PFSK-1 (cell line): ENCODE results near the gene ACSM4.

ENCODE experiments used
- FOXP2 ChIP-seq: optimal IDR thresholded peaks from 2 replicates; pipeline ENCODE3; 2011; ENCODE audit warnings: borderline replicate concordance, control low read depth, inconsistent platforms; ENCODE audit not compliant: insufficient read depth; ENCODE audit errors: extremely low read length, extremely low read depth
- POLR2AphosphoS5 ChIP-seq: IDR thresholded peaks from 2 replicates; pipeline ENCODE4 v1.6.1; 2012; ENCODE audit warnings: low read depth, mild to moderate bottlenecking, control low read depth, low read length, moderate library complexity
- REST ChIP-seq, 2 experiments: IDR thresholded peaks; 2 replicates each; pipeline versions ENCODE4 v1.6.1 to v1.8.0; 2011 to 2012; ENCODE audit warnings: low read depth in 2 of 2, low read length in 2 of 2, control low read depth in 1 of 2, inconsistent platforms in 1 of 2, mild to moderate bottlenecking in 1 of 2, moderate library complexity in 1 of 2; ENCODE audit not compliant: insufficient read depth in 1 of 2
- SIN3A ChIP-seq: IDR thresholded peaks from 2 replicates; pipeline ENCODE4 v1.6.1; 2012; ENCODE audit warnings: mild to moderate bottlenecking, low read length, moderate library complexity, borderline replicate concordance; ENCODE audit not compliant: insufficient read depth
- TAF1 ChIP-seq: IDR thresholded peaks from 2 replicates; pipeline ENCODE4 v1.6.1; 2012; ENCODE audit warnings: low read length, control low read depth, borderline replicate concordance; ENCODE audit not compliant: insufficient read depth

The ACSM4 gene

GRCh38 chr12:7295529-7295928, 8.3 kb upstream of the ACSM4 start:
- TF ChIP-seq FOXP2 (no peak), SIN3A (no peak), POLR2AphosphoS5 (no peak), TAF1 (no peak), REST (IDR thresholded peaks at IDR 0.05; ENCODE audit: insufficient read depth in 1 of 2, low read depth in 2 of 2, low read length in 2 of 2) (no peak)

- TF ChIP-seq SIN3A: no peak
- TF ChIP-seq TAF1: no peak
- TF ChIP-seq POLR2AphosphoS5: no peak
- no peak for TF ChIP-seq REST (IDR thresholded peaks at IDR 0.05; ENCODE audit: insufficient read depth in 1 of 2, low read depth in 2 of 2, low read length in 2 of 2)
- no peak for TF ChIP-seq FOXP2
Observed at GRCh38 chr12:7297865-7298264, 6.0 kb upstream of the ACSM4 start.

GRCh38 chr12:7302266-7302986, 1.4 kb upstream of the ACSM4 start:
- TF ChIP-seq TAF1: no peak
- TF ChIP-seq FOXP2: no peak
- TF ChIP-seq SIN3A: no peak
- no peak for TF ChIP-seq REST (IDR thresholded peaks at IDR 0.05; ENCODE audit: insufficient read depth in 1 of 2, low read depth in 2 of 2, low read length in 2 of 2)
- TF ChIP-seq POLR2AphosphoS5: no peak

- TF ChIP-seq FOXP2 (no peak), TAF1 (no peak), POLR2AphosphoS5 (no peak), REST (IDR thresholded peaks at IDR 0.05; ENCODE audit: insufficient read depth in 1 of 2, low read depth in 2 of 2, low read length in 2 of 2) (no peak), SIN3A (no peak)
Observed at GRCh38 chr12:7303230-7303629, 642 bp upstream of the ACSM4 start.

GRCh38 chr12:7304456-7304855, 584 bp downstream of the ACSM4 start:
- no peak for TF ChIP-seq REST (IDR thresholded peaks at IDR 0.05; ENCODE audit: insufficient read depth in 1 of 2, low read depth in 2 of 2, low read length in 2 of 2)
- no peak for TF ChIP-seq POLR2AphosphoS5
- no peak for TF ChIP-seq SIN3A
- TF ChIP-seq TAF1: no peak
- no peak for TF ChIP-seq FOXP2
